T-helper 1 cell (primary cell): Measurements from ENCODE around the gene DNAI2.

Experiments
- DNase-seq, 5 donors: peaks; one replicate each; pipeline ENCODE4 v3.0.0-alpha.2; 2012 to 2020
- total RNA-seq, 4 donors: gene quantifications; one replicate each; lab custom pipeline; 2026; lab: John Stamatoyannopoulos, UW

The DNAI2 gene
- 2.0 to 4.8 (median 2.8) reads per million in 4 donors for total RNA-seq

- DNase-seq, result peak in 1 of 5 donors; percentile 24
Observed at GRCh38 chr17:74274060-74274708, at the start of gene DNAI2. Gene DNAI2, plus strand, starts transcription at chr17:74274234. Its CDS starts 7,584 bp downstream, at chr17:74281818.

- DNase-seq, result no peak
Observed at GRCh38 chr17:74224959-74225725, 48.9 kb upstream of the DNAI2 start.

- no peak for DNase-seq
Observed at GRCh38 chr17:74226252-74226651, 47.8 kb upstream of the DNAI2 start.

- DNase-seq, result no peak
Observed at GRCh38 chr17:74227271-74228080, 46.6 kb upstream of the DNAI2 start.

GRCh38 chr17:74228306-74228978, 45.6 kb upstream of the DNAI2 start:
- DNase-seq, result no peak

- DNase-seq, result no peak
Observed at GRCh38 chr17:74230896-74231295, 43.1 kb upstream of the DNAI2 start.

GRCh38 chr17:74231928-74232907, 41.8 kb upstream of the DNAI2 start:
- no peak for DNase-seq

- no peak for DNase-seq
Observed at GRCh38 chr17:74233937-74234336, 40.1 kb upstream of the DNAI2 start.

- no peak for DNase-seq
Observed at GRCh38 chr17:74234486-74234885, 39.5 kb upstream of the DNAI2 start.

GRCh38 chr17:74235040-74235581, 38.9 kb upstream of the DNAI2 start:
- DNase-seq, result no peak

- DNase-seq, result no peak
Observed at GRCh38 chr17:74235911-74236371, 38.1 kb upstream of the DNAI2 start.

GRCh38 chr17:74237321-74237720, 36.7 kb upstream of the DNAI2 start:
- DNase-seq, result no peak

GRCh38 chr17:74239172-74239571, 34.9 kb upstream of the DNAI2 start:
- no peak for DNase-seq

- DNase-seq, result no peak
Observed at GRCh38 chr17:74240618-74241205, 33.3 kb upstream of the DNAI2 start.

GRCh38 chr17:74241431-74241830, 32.6 kb upstream of the DNAI2 start:
- DNase-seq, result no peak

GRCh38 chr17:74241847-74242246, 32.2 kb upstream of the DNAI2 start:
- no peak for DNase-seq

GRCh38 chr17:74243013-74243755, 30.9 kb upstream of the DNAI2 start:
- no peak for DNase-seq

GRCh38 chr17:74244128-74244527, 29.9 kb upstream of the DNAI2 start:
- DNase-seq, result no peak

GRCh38 chr17:74244548-74244947, 29.5 kb upstream of the DNAI2 start:
- DNase-seq, result no peak
